ENCODE data around the gene STKLD1.
A peak's percentile ranks its signal among the peaks of the same experiment; 100 is the strongest.

STKLD1 gene

DNA sequence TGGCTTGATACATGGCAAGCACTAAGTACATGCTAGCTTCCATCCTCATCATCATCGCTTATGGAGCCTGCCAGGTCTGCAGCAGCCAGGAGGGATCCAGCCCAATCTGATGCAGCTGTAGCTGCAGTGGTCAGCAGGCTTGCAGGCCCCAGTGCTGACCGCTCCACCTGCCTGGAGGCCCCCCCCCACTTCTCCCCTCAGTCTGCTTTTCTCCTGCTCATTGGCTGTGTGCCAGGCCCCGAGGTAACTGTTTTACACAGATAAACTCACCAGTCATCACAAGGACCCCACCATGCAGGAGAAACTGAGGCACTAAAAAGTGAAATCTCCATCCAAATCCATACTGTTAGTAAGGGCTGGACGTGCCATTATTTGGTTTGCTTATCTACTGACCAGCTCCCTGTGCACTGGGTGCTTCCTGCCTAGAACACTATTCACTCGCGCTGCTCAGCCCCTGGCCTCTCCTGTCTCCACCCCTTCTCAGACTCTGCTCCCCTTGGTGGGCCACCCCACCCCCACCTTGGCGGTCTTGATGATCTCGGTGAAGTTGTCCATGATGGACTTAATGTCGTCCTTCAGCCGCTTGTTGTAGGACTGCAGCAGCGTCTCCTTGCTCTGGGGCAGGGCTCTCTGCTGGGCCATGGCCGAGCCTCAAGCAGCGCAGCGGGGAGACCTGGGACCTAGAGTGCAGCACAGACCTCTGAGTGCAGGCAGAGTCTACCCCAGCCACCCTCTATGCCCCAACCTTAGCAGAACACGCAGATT is 30.0 kb upstream of the STKLD1 start:
- DNase-seq = no peak

DNA sequence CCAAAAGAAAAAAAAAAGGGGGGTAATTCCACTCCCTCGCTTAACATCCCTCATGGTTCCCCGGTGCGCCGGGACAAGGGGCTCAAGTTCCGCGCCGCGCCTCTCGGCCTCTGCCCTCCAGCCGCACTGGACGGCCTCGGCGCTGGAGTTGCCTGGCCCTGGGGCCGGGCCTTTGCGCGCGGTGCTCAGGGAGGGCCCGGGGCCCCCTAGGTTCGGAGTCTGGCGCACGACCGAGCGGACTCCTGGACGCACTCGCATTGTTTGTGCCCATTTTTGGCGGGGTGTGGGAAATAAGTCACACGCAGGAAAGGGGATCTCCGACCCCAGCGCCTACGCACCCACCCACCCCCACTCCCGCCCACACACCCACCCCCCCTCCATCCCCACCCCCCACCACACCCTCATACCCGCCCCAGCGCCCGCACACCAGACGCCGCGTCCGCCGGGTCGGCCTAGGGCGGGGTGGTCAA is 28.6 kb upstream of the STKLD1 start:
- peak; percentile 24 for DNase-seq

DNA sequence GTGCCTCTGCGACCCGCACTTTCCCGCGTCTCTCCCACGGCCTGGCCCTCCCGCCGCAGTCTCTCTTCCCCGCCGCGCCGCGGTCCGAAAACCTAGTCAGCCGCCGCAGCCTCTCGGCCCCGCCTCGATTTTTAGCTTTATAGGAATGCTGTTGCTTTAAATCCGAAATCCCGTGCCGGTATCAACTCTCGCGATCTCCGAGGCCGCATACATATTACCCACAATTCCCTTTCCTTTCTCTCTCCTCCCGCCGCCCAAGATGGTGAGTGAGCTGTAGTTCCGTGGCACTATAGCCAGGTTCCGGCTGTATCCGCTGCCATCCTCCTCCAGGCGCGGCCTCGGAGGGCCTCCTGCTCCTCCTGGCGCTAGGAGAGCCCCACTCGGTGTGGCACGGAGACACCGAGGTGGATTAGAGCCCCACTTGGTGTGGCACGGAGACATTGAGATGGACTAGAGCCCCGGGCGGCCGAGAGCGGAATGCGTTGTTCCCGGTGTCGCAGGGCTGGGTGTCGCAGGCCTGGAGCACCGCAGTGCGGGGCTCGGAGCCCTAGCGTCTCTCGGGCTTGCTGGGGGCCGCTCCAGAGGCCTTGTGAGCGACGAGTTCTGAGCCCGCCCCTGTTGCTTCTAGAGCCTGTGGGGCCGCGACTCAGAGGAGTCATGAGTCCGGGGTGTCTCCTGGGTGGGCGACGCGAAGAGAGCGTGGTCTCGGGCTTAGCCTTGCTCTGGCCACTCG is 28.0 kb upstream of the STKLD1 start, which contains the start of the genes MED22 and RPL7A:
TSS of gene MED22 (minus strand) at position 147 of the 733 bp plus-strand sequence. CDS start 1,469 bp downstream, outside the sequence.
TSS of gene RPL7A (plus strand) at position 234 of the 733 bp plus-strand sequence. CDS start at position 260, 26 bp downstream.
- peak; percentile 96 for DNase-seq

DNA sequence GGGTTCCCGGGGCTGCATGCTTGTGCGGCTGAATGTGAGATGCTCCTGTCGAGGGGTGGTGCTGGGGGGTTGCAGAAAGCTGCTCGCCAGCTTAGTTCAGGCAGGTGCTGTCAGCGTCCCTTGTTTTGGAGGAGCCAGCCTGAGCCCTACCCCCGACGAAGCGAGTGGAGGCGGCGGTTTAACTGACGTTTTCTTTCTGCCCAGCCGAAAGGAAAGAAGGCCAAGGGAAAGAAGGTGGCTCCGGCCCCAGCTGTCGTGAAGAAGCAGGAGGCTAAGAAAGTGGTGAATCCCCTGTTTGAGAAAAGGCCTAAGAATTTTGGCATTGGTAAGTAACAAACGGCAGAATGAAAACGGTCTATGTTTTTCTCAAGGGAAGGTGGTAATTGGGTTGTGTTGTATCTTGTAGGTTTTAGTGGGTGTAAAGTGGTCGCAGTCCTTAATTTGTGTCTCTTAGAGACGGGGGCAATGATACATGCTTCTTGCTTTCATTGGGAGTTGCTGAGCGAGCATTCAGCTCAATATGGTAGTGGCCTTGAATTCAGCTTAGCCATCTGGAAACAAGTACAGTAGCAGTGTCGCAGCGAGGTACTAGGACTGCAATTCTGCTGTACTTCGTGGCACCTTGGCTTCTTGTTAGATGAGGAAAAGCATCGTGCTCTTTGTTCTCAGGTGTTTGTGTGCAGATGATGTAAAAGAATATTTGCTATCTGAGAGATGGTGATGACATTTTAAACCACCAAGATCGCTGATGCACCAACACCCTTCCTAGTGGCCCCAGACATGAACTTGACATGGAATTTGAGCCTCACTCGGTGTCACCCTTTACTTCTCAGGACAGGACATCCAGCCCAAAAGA is 27.2 kb upstream of the STKLD1 start:
- DNase-seq = no peak

DNA sequence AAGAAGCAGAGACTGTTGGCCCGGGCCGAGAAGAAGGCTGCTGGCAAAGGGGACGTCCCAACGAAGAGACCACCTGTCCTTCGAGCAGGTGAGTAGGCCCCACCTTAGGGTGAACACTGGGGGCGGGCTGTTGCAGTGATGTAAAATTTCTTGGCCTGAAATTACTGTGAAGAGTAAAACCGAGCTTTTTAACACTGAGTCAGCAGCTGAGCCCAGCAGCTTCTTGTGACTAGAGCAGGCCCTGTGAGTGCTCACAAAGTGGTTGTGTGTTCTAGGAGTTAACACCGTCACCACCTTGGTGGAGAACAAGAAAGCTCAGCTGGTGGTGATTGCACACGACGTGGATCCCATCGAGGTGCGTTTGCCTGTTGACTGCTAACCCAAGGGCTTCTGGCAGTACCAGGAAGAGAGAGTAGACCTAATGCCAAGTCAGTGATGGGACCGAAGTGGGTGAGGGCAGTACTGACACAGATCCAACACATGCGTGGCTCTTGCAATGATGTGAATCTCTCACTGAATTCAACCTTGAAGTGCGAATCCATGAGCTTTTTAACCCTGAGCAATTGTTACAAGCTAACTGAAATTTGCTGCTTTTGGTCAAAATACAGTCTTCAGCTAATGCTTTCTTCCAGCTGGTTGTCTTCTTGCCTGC is 26.1 kb upstream of the STKLD1 start:
- DNase-seq = no peak

DNA sequence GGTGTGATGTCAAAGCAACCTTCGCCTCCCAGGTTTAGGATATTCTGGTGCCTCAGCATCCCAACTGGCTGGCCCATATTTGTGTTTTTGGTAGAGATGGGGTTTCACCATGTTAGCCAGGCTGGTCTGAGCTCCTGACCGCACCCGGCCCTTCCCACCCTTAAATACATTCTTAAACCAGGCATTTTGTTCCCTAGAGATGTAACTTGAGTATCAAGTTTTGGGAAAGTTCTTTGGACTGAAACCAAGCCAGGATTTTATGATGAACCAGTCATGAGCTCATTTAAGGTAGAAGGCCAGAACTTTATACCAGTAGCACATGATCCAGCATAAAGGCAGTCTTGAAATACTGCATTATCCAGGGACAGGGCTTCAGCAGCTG is 24.6 kb upstream of the STKLD1 start:
- DNase-seq = no peak

DNA sequence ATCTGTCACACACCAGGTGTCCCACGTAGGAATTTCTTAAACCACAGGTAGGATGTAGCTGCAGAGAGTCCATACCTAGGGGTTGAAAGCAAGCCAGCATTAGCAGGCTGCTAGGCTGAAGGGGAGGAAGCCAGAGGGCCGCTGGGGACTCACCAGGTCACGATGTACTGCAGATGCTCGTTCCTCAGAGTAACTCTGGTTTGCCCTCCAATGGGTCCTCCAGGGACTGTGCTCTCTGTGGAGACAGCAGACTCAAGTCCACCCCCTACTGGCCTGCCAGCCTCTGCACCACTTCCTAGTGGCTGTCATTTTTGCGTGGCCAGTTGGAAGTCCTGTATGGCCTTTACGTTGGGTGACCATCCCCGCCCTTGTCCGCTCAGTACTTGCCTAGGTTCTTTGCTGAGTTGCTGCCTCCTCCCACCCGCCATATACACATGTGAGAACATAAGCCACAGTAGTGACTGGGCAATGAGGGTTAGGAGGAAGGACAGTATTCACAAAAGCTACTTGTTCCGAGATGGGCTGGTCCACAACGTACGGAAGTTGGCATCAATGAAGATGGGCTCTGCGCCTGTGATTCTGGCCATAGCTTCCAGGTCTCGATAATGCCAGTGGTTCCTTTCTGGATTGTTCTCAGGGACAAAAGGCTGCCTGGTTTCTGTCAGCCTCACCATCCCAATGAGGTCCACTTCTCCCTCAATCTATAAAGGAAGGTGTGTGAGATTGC is 24.1 kb upstream of the STKLD1 start:
- DNase-seq = peak; percentile 62

DNA sequence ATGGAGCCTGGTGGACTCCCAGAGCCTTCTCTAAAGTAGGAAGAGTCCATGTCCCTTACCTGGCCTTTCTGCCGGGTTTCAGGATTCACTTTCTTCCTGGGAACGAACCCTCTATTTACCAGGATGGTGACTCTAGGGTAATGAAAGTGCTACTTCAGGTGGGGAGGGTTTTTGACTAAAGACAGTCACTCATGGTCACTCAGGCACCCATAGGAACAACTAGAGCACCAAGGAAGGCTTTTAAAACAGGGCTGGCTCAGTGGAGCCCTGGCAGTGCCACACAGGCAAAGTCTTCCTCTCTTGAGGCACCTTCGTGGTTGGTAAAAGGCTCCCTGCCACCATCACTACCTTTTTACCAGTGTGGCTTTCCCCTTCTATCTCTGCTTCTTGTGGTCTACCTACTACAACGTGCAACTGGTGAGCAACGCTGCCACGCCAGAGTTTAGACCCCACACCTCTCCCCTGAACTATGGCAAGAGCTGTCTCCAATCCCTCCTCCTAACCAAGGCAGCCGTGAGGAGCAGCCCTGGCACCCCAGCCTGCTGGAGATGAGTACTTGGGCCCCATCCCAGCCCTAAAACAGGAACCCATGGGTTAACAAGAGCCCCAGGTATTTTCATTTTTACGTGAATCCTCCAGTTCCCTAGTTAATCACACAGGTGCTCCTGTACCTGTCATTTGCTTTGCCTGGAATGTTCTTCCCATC is 23.4 kb upstream of the STKLD1 start:
- DNase-seq = no peak

DNA sequence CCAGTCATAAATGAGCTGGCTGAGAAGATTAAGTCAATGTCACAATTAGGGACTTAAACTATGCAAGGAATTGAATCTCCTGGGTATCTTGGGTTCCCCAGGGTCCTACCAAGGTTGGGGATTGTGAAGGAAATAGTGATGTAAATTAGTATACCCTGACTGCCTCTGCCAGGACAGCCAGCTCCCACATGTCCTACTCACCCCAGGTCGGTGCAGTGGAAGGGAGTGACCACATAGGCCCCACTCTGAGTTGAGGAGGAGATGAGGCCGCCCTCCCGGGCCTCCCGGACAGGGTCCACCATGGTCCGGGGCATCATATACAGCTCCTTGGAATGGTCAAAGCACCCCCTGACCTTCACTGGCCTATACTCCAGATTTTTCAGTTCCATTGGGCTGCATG is 22.6 kb upstream of the STKLD1 start:
- no peak for DNase-seq

DNA sequence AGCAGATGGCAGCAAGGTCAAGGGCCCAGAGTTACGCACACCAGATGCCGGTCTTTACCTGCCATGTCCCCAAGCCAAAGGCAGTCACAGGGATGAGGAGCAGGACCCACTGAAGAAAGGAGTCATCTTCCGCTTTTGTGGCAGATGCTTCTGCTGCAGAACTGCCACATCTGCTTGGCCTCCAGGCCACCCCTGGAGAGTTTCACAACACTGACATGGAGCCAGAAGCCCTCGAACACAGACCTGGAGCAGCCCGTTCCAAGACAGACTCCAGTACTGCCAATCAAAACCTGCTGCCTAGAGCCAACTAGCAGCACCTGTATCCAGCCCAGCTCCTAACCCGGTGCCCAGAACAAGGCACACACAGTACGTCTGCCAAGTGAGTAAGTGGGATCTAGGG is 21.4 kb upstream of the STKLD1 start:
- DNase-seq = no peak

DNA sequence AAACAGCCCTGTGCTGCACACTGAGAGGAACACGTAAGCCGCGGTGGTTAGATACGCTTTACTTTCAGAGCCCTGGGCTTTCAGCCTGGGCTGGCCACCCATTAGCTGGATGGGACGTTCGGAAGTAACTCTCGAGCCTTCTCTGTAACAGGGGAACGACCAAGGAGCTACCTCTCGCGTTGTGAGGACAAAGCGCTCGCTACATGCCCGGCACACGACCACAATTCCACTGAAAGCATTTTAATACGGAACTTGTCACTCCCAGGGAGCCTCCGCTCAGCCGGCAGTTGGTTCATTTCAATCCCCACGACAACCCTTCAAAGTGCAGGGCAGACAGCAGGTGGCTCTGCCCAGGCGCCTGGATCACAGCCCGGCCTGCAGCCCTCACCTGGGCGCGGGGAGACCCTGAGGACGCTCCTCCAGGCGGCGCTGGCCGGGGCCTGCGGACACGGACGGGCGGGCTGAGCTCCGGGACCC is 20.2 kb upstream of the STKLD1 start:
- DNase-seq = no peak

DNA sequence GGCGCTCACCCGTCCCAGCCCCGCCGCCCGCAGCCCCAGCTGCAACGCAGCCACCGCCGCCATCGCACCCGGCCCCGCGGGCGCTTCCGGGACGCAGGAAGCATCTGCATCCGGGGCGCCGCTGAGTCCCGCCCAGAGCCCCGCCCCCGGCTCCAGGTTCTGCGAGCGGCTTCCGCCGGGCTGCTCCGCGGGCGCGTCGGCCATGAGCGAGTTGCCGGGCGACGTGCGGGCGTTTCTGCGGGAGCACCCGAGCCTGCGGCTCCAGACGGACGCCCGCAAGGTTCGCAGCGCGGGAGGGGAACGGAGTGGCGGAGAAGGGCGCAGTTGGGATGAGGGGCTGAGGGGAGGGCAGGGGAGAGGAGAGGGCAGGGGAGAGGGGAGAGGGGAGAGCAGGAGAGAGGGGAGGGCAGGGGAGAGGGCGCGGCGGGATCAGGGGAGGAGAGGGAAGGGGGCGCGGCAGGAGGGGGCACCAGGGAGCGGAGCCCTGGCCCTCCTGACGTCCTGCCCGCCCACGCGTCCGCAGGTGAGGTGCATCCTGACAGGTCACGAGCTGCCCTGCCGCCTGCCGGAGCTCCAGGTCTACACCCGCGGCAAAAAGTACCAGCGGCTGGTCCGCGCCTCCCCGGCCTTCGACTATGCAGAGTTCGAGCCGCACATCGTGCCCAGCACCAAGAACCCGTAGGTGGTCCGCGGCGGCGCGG is 19.6 kb upstream of the STKLD1 start, which contains the start of the genes SURF1 and SURF2:
TSS of gene SURF1 (minus strand) at position 97 of the 701 bp plus-strand sequence. CDS start at position 63, 34 bp downstream.
TSS of gene SURF2 (plus strand) at position 160 of the 701 bp plus-strand sequence. CDS start at position 203, 43 bp downstream.
- DNase-seq = peak; percentile 72

DNA sequence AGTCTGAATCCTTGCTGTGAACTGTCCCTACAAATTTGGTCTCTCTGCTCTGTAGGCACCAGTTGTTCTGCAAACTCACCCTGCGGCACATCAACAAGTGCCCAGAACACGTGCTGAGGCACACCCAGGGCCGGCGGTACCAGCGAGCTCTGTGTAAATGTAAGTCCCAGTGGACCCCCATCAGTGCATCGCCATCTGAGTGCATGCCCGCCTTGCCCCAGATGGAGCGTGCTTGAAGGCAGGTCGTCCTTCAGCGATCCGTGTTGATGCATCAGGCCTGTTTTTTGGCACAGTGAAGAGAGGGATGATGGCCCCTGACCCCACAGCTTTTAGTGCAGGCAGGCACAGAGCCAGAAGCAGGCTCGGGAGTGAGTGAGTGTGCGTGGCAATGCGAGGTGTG is 18.5 kb upstream of the STKLD1 start:
- no peak for DNase-seq

DNA sequence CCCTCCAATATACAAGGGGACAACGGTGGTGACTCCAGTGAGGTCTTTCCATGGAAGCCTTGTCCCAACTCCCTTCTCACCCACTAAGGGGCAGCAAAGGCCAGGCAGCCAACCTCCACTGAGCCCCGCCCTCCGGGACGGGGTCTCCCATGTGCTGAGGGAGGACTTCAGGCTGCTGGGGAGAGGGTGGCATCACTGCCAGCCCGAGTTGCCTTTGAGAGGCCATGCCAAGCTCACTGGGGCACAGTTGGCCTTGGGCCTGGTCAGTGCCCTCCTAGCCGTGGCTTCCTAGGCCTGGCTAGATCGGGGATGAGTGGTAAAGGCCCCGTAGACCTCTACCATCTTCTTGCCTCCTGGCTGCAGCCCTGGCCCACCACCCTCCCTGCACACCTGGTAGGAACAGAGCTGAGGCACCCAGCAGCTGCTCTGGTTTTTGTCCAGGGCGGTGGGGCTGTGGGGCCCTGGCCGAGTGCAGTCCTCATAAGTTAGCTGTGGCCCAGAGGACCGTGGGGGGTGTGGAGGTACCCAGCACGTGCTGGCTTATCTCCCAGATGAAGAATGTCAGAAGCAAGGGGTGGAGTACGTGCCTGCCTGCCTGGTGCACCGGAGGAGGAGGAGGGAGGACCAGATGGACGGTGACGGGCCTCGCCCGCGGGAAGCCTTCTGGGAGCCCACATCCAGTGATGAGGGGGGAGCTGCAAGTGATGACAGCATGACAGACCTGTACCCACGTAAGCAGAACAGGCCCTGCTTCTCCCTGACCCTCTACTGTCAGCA is 16.6 kb upstream of the STKLD1 start:
- no peak for DNase-seq

DNA sequence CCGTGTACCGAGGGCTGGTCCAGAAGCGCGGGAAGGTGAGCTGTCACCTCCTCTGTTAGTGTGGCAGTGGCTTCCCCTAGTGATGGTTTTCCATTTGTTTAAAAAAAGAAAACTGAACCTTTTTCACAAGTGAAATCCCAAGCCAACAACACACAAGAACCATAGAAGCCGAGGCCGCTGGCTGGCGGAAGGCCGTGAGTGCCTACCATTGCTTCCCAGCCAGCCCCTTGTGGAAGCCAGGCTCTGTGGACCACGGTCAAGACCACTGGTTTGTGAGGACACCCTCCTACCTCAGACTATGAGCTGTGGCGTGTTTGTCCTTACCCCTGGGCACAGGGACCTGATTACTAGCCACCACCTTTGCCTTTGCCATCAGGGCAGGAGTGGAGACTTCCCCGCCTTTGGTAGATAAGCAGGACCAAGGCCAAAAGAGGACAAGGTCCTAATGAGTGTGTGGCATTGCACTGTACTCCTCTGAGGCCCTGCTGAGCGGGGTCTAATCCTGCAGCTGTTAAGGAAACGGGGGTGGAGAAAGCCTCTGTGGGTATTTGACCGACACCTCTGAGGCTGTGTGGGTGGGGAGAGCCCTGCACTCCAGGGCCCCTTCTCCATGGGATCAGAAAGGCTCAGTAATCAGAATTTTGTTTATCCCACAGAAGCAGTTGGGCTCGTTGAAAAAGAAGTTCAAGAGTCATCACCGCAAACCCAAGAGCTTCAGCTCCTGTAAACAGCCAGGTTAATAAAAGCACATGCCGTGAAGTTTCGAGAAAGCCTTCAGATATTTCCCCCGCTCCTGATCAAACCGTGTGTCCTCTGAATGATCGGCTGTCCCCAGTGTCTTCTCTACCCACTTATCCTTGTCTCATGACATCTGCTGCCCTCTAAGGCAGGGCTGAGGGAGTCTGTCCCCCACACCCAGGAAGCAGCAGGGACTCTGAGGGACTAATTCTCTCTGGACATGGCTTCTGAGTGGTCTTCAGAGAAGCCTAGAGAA is 15.5 kb upstream of the STKLD1 start:
- no peak for DNase-seq

DNA sequence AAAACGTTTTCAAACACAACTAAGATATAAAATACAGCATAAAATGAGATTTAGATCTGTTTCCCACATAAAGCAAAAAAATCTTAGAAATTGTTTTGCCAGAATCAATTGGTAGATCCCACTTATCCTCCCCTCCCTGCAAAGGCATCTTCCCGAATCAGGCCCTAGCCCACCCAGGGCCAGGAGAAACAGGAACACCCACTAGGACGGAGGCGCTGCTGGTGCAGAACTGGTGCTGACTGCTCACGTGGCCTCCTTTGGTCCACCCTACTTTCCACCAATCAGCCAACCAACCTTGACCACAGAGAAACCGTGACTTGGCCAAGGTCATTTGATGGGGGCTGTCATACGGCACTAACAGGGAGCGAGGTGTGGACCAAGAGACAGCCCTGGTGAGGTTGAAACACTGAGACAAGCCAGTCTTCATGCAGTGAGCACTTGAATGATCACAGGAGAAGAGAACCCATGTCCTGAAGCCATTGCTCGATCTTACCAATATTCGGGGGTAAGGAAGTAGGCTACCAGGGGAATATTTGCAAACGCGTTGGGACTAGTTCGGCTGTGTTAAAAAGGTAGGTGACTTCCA is 14.6 kb upstream of the STKLD1 start:
- no peak for DNase-seq

DNA sequence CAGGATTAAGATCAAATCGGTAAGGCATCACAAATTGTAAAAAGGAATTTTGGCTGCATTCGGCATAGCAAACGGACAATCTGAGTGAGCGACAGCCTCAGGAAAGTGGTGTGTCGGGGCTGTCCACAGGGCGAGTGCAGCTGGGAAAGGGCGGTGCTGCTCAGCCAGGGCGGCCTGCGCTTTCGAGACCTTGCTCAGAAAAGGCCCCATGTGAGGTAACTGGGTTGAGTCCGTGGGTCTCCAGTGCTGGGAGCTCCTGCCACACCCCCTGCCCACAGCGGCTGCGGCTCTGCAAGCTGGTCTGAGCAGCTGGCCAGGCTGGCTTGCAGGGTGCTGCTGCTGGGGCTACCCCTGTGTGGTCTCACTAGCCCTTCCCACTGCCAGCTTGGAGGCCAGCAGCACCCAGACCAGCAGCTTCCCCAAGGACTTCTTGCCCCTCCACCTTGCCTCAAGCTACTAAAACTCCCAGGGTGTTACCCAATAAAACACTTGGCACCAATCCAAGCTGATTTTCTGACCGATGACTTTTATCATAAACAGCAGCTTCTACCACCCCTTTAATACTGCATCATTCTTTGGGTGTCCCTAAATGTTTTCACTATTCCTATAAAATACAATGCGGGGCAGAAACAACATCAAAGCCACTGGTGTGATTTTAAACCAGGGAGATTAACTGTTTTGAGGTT is 13.7 kb upstream of the STKLD1 start:
- no peak for DNase-seq

Measured in fibroblast of skin of right quadriceps (primary cell).